Prostate gland (tissue), 2 donors: ENCODE data around the gene POMP. TPM values are rescaled to one million over a fixed set of nuclear protein-coding genes. Genes with fewer than 3 reads are reported as not detected.
A peak's percentile ranks its signal among the peaks of the same experiment; 100 is the strongest.

Source experiments
- DNase-seq: peaks from one replicate; pipeline ENCODE4 v3.0.0-alpha.2; 2019; ENCODE audit warnings: low spot score
- H3K27ac ChIP-seq, 2 donors: fragments of 200-600 bp; sonication (generic); 2 replicates each; pipeline ENCODE4 v1.5.1; 2017 to 2019
- H3K27me3 ChIP-seq: fragments of 200-600 bp; sonication (generic); replicated peaks from 2 replicates; pipeline ENCODE4 v1.5.1; 2019; ENCODE audit not compliant: insufficient read depth
- H3K36me3 ChIP-seq, 2 donors: fragments of 200-600 bp; sonication (generic); 1 replicate in 1 of 2; 2 replicates in 1 of 2; pipeline versions ENCODE4 v1.5.1 to v1.8.1; 2017 to 2019
- H3K4me1 ChIP-seq: fragments of 200-600 bp; sonication (generic); replicated peaks from 2 replicates; pipeline ENCODE4 v1.5.1; 2019
- H3K4me3 ChIP-seq, 2 donors: fragments of 200-600 bp; sonication (generic); 2 replicates each; pipeline ENCODE4 v1.5.1; 2017 to 2019
- H3K9me3 ChIP-seq: fragments of 200-600 bp; sonication (generic); 2 replicates; pipeline ENCODE4 v1.5.1; 2017
- POLR2A ChIP-seq: fragments of 450-650 bp; IDR thresholded peaks from one replicate; pipeline ENCODE4 v1.6.1; 2016; ENCODE audit warnings: antibody characterized with exemption, mild to moderate bottlenecking
- POLR2AphosphoS5 ChIP-seq: sonication (generic); formaldehyde crosslinking; IDR thresholded peaks from one replicate; pipeline ENCODE4 v1.6.1; 2017; ENCODE audit warnings: antibody characterized with exemption
- WGBS: methylation state at CpG from one replicate; pipeline ENCODE4 v1.1.5; 2018; 5-methylcytosine and 5-hydroxymethylcytosine counted together
- intact Hi-C: fragments of 100-400 bp; cut with DNase I; formaldehyde crosslinking; loops from one replicate; pipeline ENCODE4 v1.14.2; 2022
- total RNA-seq, 2 donors: library from RNA; depleted of rRNA; stranded (reverse); fragments of >200 nt; gene quantifications; one replicate each; pipeline ENCODE4 v1.1.0, GENCODE V29; 2016
- TF ChIP-seq, protein P1 (sequence below), 4 experiments: fragments of 200-600 bp in 2 of 4; fragments of 450-650 bp in 2 of 4; sonication (generic) in 2 of 4; IDR thresholded peaks; 1 replicate in 3 of 4; 2 replicates in 1 of 4; pipeline ENCODE4 v1.5.1; 2016 to 2019; ENCODE audit warnings: antibody characterized with exemption in 4 of 4, mild to moderate bottlenecking in 2 of 4, moderate library complexity in 2 of 4

The POMP gene
- total RNA-seq, 2 donors from 2014 or later = 26.3 to 35.9 TPM

DNA sequence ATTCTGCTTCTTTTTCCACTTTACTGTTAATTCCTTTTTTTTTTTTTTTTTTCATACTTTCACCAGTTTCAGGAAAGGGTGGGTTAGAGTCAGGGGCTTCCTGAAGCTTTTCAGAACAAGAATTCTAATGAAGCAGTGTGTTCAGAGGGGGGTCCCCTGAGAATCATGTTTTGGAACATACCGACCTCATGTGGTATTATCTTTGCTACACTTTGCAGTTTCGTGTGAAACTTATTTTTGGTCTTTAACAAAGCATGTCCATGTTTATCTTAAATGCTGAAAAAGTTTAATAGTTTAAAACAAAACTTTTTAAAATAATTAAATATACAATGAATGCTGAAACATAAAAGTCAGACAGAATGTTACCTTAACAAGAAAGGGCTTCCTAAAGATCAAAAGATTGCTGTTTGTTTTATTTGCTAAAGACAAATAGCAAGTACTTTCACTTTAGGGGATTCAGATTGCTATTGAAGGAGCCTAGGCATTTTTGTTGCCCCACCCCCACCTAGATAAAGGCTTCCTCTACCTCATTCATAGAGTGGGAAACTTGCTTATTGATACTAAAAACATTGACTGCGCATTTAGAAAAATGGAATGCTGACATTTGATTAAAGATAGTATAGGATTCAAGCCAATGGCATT lies 21.1 kb upstream of the POMP start:
- H3K27me3 ChIP-seq = no peaks in the 10 kb centered on the region
- DNase-seq = no peak
- no peaks in the 10 kb centered on the region for H3K36me3 ChIP-seq
- H3K27ac ChIP-seq = no peak overlapping the region
- peaks cover 4% of the 10 kb centered on the region for H3K9me3 ChIP-seq
- intact Hi-C loops = loop anchor here (10.0 kb wide), 1 partner anchor 313 kb away; no protein-coding TSS in a partner anchor
- H3K4me3 ChIP-seq = no peak overlapping the region
- no peak for TF ChIP-seq POLR2A
- TF ChIP-seq, protein P1, sequence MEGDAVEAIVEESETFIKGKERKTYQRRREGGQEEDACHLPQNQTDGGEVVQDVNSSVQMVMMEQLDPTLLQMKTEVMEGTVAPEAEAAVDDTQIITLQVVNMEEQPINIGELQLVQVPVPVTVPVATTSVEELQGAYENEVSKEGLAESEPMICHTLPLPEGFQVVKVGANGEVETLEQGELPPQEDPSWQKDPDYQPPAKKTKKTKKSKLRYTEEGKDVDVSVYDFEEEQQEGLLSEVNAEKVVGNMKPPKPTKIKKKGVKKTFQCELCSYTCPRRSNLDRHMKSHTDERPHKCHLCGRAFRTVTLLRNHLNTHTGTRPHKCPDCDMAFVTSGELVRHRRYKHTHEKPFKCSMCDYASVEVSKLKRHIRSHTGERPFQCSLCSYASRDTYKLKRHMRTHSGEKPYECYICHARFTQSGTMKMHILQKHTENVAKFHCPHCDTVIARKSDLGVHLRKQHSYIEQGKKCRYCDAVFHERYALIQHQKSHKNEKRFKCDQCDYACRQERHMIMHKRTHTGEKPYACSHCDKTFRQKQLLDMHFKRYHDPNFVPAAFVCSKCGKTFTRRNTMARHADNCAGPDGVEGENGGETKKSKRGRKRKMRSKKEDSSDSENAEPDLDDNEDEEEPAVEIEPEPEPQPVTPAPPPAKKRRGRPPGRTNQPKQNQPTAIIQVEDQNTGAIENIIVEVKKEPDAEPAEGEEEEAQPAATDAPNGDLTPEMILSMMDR (IDR thresholded peaks at IDR 0.05) = no peak
- TF ChIP-seq POLR2AphosphoS5 = no peak
- H3K4me1 ChIP-seq = no peaks in the 10 kb centered on the region
- 32% methylated on average over 3 of the region's 3 CpGs for WGBS

DNA sequence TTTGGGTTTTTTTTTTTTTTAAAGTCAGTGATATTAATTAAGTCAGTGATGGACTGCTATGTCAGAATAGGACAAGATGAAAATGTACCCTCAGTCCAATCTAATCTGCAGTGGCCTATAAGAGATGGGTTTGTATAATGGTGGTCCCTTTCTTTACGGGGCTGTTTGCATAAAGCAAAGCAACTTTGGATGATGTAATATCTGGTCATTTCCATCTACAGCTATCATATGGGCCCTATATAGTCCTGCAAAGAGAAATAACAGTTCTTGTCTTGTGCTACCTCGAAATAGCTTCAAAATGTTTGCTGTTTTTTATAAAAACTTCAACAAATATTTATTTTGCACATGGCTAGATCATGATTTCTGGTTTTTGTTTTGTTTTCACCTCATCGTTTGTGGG lies 20.2 kb upstream of the POMP start:
- DNase-seq = no peak
- H3K4me1 ChIP-seq = no peaks in the 10 kb centered on the region
- H3K36me3 ChIP-seq = no peaks in the 10 kb centered on the region
- no peak overlapping the region for H3K27ac ChIP-seq
- H3K9me3 ChIP-seq = peaks cover 4% of the 10 kb centered on the region
- H3K4me3 ChIP-seq = no peak overlapping the region
- H3K27me3 ChIP-seq = no peaks in the 10 kb centered on the region
- intact Hi-C loops = loop anchor here (10.0 kb wide), 1 partner anchor 314 kb away; no protein-coding TSS in a partner anchor
- WGBS = 55% methylated on average over 3 of the region's 3 CpGs
- TF ChIP-seq POLR2A = no peak
- TF ChIP-seq POLR2AphosphoS5 = no peak
- TF ChIP-seq, protein P1 (IDR thresholded peaks at IDR 0.05) = no peak

DNA sequence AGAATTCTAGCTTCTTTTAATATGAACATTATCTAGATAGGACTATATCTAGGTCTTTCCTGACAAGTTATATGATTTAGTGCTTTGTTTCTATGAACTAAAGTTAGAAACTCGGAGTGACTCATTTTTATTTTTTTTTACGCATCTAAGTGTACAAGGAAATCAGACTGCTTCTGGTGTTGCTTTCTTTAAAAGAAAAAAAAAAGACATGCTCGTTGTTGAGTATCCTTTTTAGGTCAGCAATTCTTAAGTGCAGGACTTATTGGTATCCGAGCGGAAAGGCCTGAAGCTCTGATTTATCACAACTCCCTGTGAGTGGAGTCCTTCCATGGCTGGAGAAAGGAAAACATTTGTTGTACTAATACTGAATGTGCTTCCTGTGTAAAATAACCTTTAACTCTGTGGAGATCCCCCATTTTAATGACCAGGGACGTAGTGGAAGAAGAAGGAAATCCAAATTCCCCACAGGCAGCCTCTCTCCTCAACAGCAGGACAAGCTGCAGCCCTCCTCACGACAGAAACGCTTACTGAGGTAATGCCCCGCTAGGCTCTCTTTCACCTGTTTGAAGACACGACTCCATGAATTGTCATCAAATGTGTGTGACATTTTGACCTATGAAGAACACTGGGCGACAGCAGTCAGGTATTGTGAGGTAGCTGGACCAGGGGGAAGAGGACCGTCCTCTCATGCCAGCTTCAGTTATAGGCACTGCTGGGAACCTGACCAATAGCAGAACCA lies 17.9 kb upstream of the POMP start:
- DNase-seq = no peak
- intact Hi-C loops = no loop called here
- WGBS = 66% methylated on average over 12 of the region's 12 CpGs
- Histone ChIP-seq H3K4me3 (no peak overlapping the region), H3K36me3 (no peaks in the 10 kb centered on the region), H3K27me3 (no peaks in the 10 kb centered on the region), H3K27ac (peak overlapping the region; percentile 6 to 26), H3K4me1 (no peaks in the 10 kb centered on the region), H3K9me3 (no peaks in the 10 kb centered on the region)
- TF ChIP-seq, protein P1 (IDR thresholded peaks at IDR 0.05) = no peak
- peak; percentile 31 for TF ChIP-seq POLR2AphosphoS5

DNA sequence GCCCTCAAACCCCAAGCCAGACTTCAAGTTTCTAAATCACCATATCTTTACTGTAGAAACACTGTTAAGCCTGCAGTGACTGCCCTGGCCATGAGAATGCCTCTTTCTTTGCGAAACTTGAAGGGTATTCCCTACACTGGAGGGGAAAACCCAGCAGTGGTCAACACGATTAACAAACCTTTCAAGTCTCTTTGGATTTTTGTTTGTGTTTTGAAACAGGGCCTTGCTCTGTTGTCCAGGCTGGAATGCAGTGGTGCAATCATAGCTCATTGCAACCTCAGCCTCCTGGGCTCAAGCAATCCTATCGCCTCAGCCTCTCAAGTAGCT lies 17.4 kb upstream of the POMP start:
- Histone ChIP-seq H3K9me3 (no peaks in the 10 kb centered on the region), H3K27me3 (no peaks in the 10 kb centered on the region), H3K4me3 (no peak overlapping the region), H3K27ac (peak overlapping the region; percentile 6 to 26), H3K4me1 (no peaks in the 10 kb centered on the region), H3K36me3 (no peaks in the 10 kb centered on the region)
- intact Hi-C loops = no loop called here
- 63% methylated on average over 3 of the region's 3 CpGs for WGBS
- TF ChIP-seq POLR2AphosphoS5 = no peak
- TF ChIP-seq, protein P1 (IDR thresholded peaks at IDR 0.05) = no peak
- no peak for TF ChIP-seq POLR2A
- no peak for DNase-seq

DNA sequence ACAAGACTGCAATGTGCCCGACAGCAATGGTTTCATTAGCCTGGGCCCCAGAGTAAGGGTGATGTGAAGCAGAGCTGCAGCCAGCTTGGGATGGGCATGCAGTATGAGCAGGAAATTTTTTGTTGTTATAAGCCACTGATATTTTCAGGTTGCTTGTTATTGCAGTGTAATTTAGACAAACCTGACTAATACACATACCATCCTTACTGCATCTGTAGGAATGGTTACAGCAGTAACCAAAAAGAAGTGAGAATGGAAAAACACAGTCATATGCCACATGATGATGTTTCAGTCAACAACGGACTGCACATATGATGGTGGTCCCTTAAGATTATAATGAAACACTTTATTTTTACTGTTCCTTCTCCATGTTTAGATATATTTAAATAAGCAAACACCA lies 8.6 kb upstream of the POMP start:
- no peak for DNase-seq
- Histone ChIP-seq H3K27me3 (no peaks in the 10 kb centered on the region), H3K27ac (no peak overlapping the region), H3K4me3 (no peak overlapping the region), H3K4me1 (no peaks in the 10 kb centered on the region), H3K36me3 (no peaks in the 10 kb centered on the region), H3K9me3 (no peaks in the 10 kb centered on the region)
- 99% methylated on average over 2 of the region's 2 CpGs for whole genome bisulfite sequencing
- TF ChIP-seq POLR2AphosphoS5 (no peak), POLR2A (no peak)
- TF ChIP-seq, protein P1 (IDR thresholded peaks at IDR 0.05) = no peak
- intact Hi-C loops = loop anchor here (10.0 kb wide), 2 partner anchors 515 to 1465 kb away; partner anchors contain the start of gene PAN3
